ENCODE data around the gene SSB.
"Not testable (repeated sequence)": the region's sequence is repeated elsewhere in the genome, so short reads cannot be mapped to it uniquely, and the experiment has no call there.

Gene SSB

GRCh38 chr2:169798718-169799592 is at the start of gene SSB:
Gene SSB, plus strand, starts transcription at chr2:169798871. Its CDS starts 2,090 bp downstream, at chr2:169800961.
- no peak for TF ChIP-seq BHLHE40 (IDR thresholded peaks at IDR 0.05; ENCODE audit: borderline replicate concordance)
- TF ChIP-seq ZNF384 (IDR thresholded peaks at IDR 0.05): peak; percentile 57; the same call in 1 of the 2 replicates
- peak; percentile 97 for DNase-seq (ENCODE audit: extremely low spot score)
- CTCF ChIA-PET: no interaction called here
- POLR2A ChIA-PET: interaction anchor here (0.7 to 1.2 kb wide), 6 partner anchors 9 to 290 kb away, joined by 3 to 7 read pairs (median 4); partner anchors contain the start of genes KLHL23, KLHL41 and UBR3

DNA sequence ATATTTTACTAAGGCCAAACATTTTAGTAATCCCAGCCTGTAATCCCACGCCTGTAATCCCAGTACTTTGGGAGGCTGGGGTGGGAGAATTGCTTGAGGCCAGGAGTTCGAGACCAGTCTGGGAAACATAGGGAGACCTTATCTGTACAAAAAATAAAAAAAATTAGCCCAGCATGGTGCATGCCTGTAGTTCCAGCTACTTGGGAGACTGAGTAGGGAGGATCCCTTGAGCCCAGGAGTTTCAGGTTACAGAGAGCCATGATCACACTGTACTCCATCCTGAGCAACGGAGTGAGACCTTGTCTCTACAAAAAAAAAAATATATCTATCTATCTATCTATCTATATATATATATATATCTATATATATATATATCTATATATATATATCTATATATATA is 45.9 kb upstream of the SSB start:
- POLR2A ChIA-PET: no interaction called here
- DNase-seq (ENCODE audit: extremely low spot score): no peak
- TF ChIP-seq FOXA1 (IDR thresholded peaks at IDR 0.05) (no peak), ZNF384 (IDR thresholded peaks at IDR 0.05) (peak; percentile 52; the same call in 1 of the 2 replicates), FOXK2 (IDR thresholded peaks at IDR 0.05) (no peak)
- CTCF ChIA-PET: no interaction called here

GRCh38 chr2:169755083-169755870 is 43.4 kb upstream of the SSB start:
- no peak for DNase-seq (ENCODE audit: extremely low spot score)
- TF ChIP-seq L3MBTL2 (conservative IDR thresholded peaks at IDR 0.05) (no peak), FOXK2 (IDR thresholded peaks at IDR 0.05) (no peak), SUZ12 (IDR thresholded peaks at IDR 0.05) (no peak), CTBP1 (IDR thresholded peaks at IDR 0.05; ENCODE audit: borderline replicate concordance) (no peak), ZNF384 (IDR thresholded peaks at IDR 0.05) (no peak), ARNT (IDR thresholded peaks at IDR 0.05) (no peak), FOXA1 (IDR thresholded peaks at IDR 0.05) (no peak), HDGF (IDR thresholded peaks at IDR 0.05; ENCODE audit: borderline replicate concordance) (no peak), TARDBP (IDR thresholded peaks at IDR 0.05) (no peak), ELF4 (IDR thresholded peaks at IDR 0.05) (no peak), SP1 (IDR thresholded peaks at IDR 0.05) (no peak), LEF1 (IDR thresholded peaks at IDR 0.05; ENCODE audit: borderline replicate concordance) (no peak), FOXM1 (IDR thresholded peaks at IDR 0.05; ENCODE audit: borderline replicate concordance) (no peak)
- CTCF ChIA-PET: no interaction called here
- POLR2A ChIA-PET: interaction anchor here (1.1 kb wide), 1 partner anchor 61 kb away, joined by 3 read pairs; the partner anchor contains the start of genes CFAP210 and PHOSPHO2

- POLR2A ChIA-PET: no interaction called here
- CTCF ChIA-PET: no interaction called here
- TF ChIP-seq ARNT (IDR thresholded peaks at IDR 0.05): no peak
- no peak for DNase-seq (ENCODE audit: extremely low spot score)
Observed at GRCh38 chr2:169756342-169756741, 42.3 kb upstream of the SSB start.

- DNase-seq (ENCODE audit: extremely low spot score): no peak
- CTCF ChIA-PET: no interaction called here
- POLR2A ChIA-PET: no interaction called here
- TF ChIP-seq ARNT (IDR thresholded peaks at IDR 0.05) (no peak), SUZ12 (IDR thresholded peaks at IDR 0.05) (no peak), HDGF (IDR thresholded peaks at IDR 0.05; ENCODE audit: borderline replicate concordance) (no peak), LEF1 (IDR thresholded peaks at IDR 0.05; ENCODE audit: borderline replicate concordance) (no peak), NFRKB (IDR thresholded peaks at IDR 0.05) (no peak)
- TF ChIP-seq, protein P1, sequence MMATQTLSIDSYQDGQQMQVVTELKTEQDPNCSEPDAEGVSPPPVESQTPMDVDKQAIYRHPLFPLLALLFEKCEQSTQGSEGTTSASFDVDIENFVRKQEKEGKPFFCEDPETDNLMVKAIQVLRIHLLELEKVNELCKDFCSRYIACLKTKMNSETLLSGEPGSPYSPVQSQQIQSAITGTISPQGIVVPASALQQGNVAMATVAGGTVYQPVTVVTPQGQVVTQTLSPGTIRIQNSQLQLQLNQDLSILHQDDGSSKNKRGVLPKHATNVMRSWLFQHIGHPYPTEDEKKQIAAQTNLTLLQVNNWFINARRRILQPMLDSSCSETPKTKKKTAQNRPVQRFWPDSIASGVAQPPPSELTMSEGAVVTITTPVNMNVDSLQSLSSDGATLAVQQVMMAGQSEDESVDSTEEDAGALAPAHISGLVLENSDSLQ (IDR thresholded peaks at IDR 0.05): no peak
Observed at GRCh38 chr2:169757356-169757755, 41.3 kb upstream of the SSB start.

GRCh38 chr2:169757778-169758177 is 40.9 kb upstream of the SSB start:
- TF ChIP-seq ELF4 (IDR thresholded peaks at IDR 0.05) (no peak), HDGF (IDR thresholded peaks at IDR 0.05; ENCODE audit: borderline replicate concordance) (no peak), NFRKB (IDR thresholded peaks at IDR 0.05) (no peak), CTBP1 (IDR thresholded peaks at IDR 0.05; ENCODE audit: borderline replicate concordance) (no peak), ZNF384 (IDR thresholded peaks at IDR 0.05) (no peak), FOXA1 (IDR thresholded peaks at IDR 0.05) (no peak), TARDBP (IDR thresholded peaks at IDR 0.05) (no peak), FOXK2 (IDR thresholded peaks at IDR 0.05) (no peak), ARNT (IDR thresholded peaks at IDR 0.05) (no peak), LEF1 (IDR thresholded peaks at IDR 0.05; ENCODE audit: borderline replicate concordance) (no peak), SUZ12 (IDR thresholded peaks at IDR 0.05) (no peak), FOXM1 (IDR thresholded peaks at IDR 0.05; ENCODE audit: borderline replicate concordance) (no peak), BHLHE40 (IDR thresholded peaks at IDR 0.05; ENCODE audit: borderline replicate concordance) (no peak), L3MBTL2 (conservative IDR thresholded peaks at IDR 0.05) (no peak), SP1 (IDR thresholded peaks at IDR 0.05) (no peak)
- TF ChIP-seq, protein P1 (IDR thresholded peaks at IDR 0.05): no peak
- CTCF ChIA-PET: no interaction called here
- no peak for DNase-seq (ENCODE audit: extremely low spot score)
- POLR2A ChIA-PET: no interaction called here

DNA sequence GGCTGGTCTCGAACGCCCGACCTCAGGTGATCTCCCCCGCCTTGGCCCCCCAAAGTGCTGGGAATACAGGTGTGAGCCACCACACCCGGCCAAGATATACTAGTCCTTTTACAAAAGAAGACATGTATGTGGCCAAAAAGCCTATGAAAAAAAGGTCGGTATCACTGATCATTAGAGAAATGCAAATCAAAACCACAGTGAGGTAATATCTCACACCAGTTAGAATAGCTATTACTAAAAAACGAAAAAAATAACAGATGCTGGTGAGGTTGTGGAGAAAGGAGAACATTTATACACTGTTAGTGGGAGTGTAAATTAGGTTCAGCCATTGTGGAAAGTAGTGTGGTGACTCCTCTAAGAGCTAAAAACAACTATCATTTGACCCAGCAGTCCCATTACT is 38.7 kb upstream of the SSB start:
- no peak for DNase-seq (ENCODE audit: extremely low spot score)
- TF ChIP-seq SP1 (IDR thresholded peaks at IDR 0.05): no peak
- no peak for TF ChIP-seq FOXK2 (IDR thresholded peaks at IDR 0.05)
- no peak for TF ChIP-seq TARDBP (IDR thresholded peaks at IDR 0.05)
- no peak for TF ChIP-seq LEF1 (IDR thresholded peaks at IDR 0.05; ENCODE audit: borderline replicate concordance)
- TF ChIP-seq, protein P1 (IDR thresholded peaks at IDR 0.05): no peak
- TF ChIP-seq NFRKB (IDR thresholded peaks at IDR 0.05): no peak
- no peak for TF ChIP-seq ARNT (IDR thresholded peaks at IDR 0.05)
- no peak for TF ChIP-seq FOXA1 (IDR thresholded peaks at IDR 0.05)
- ChIA-PET CTCF (no interaction called here), POLR2A (no interaction called here)

- DNase-seq (ENCODE audit: extremely low spot score); POLR2A ChIA-PET; CTCF ChIA-PET: not testable (repeated sequence)
Observed at GRCh38 chr2:169760798-169761197, 37.9 kb upstream of the SSB start.

Measured in HEK293T (cell line).